GM12878 (cell line): Measurements from ENCODE around the gene OTUB1. TPM values are rescaled to one million over a fixed set of nuclear protein-coding genes. Genes with fewer than 3 reads are reported as not detected.

Experiments used
- ASH2L ChIP-seq: fragments of 300-600, 200-600 bp; sonication (generic); IDR thresholded peaks from 2 replicates; pipeline ENCODE4 v1.6.1; 2017; ENCODE audit warnings: low read depth, mild to moderate bottlenecking, borderline replicate concordance
- BRCA1 ChIP-seq: IDR thresholded peaks from 2 replicates; pipeline ENCODE4 v1.6.1; 2011; ENCODE audit warnings: low read depth, low read length, improper control_type of control experiment
- CBFB ChIP-seq: IDR thresholded peaks from 2 replicates; pipeline ENCODE4 v1.6.1; 2016; ENCODE audit warnings: antibody characterized with exemption, low read depth
- CBX5 ChIP-seq: sonication (generic); IDR thresholded peaks from 2 replicates; pipeline ENCODE4 v1.6.1; 2016; ENCODE audit warnings: low read depth, moderate library complexity, mild to moderate bottlenecking, inconsistent platforms
- CEBPB ChIP-seq, 2 experiments: fragments of 150-350 bp in 1 of 2; IDR thresholded peaks; 2 replicates each; pipeline ENCODE4 v1.6.1; 2012 to 2014; ENCODE audit warnings: low read depth in 2 of 2, low read length in 2 of 2, borderline replicate concordance in 1 of 2, inconsistent platforms in 1 of 2
- DPF2 ChIP-seq: fragments of 450-650 bp; IDR thresholded peaks from 2 replicates; pipeline ENCODE4 v1.6.1; 2017; ENCODE audit warnings: mild to moderate bottlenecking
- GATAD2B ChIP-seq: fragments of 450-650 bp; conservative IDR thresholded peaks from 2 replicates; pipeline ENCODE4 v1.6.1; 2017; ENCODE audit warnings: low read depth, mild to moderate bottlenecking, moderate library complexity
- HDAC2 ChIP-seq: fragments of 200-600 bp; sonication (generic); IDR thresholded peaks from 2 replicates; pipeline ENCODE4 v1.6.1; 2017
- KDM1A ChIP-seq: fragments of 200-600 bp; sonication (generic); IDR thresholded peaks from 2 replicates; pipeline ENCODE4 v1.6.1; 2016; ENCODE audit warnings: borderline replicate concordance
- MYC ChIP-seq: IDR thresholded peaks from 2 replicates; pipeline ENCODE4 v1.6.1; 2011; ENCODE audit warnings: mild to moderate bottlenecking, low read length, moderate library complexity, inconsistent platforms; ENCODE audit not compliant: insufficient read depth, insufficient replicate concordance, insufficient read length, severe bottlenecking
- NR2F1 ChIP-seq: fragments of 450-650 bp; conservative IDR thresholded peaks from 2 replicates; pipeline ENCODE4 v1.6.1; 2017; ENCODE audit warnings: mild to moderate bottlenecking
- PAX8 ChIP-seq: fragments of 450-650 bp; IDR thresholded peaks from 2 replicates; pipeline ENCODE4 v1.6.1; 2017; ENCODE audit warnings: mild to moderate bottlenecking, moderate library complexity
- RAD51 ChIP-seq: fragments of 450-650 bp; IDR thresholded peaks from 2 replicates; pipeline ENCODE4 v1.6.1; 2016; ENCODE audit warnings: moderate library complexity, mild to moderate bottlenecking, inconsistent platforms
- RUNX3 ChIP-seq: IDR thresholded peaks from 2 replicates; pipeline ENCODE4 v1.6.1; 2012; ENCODE audit warnings: low read length, inconsistent platforms
- SREBF1 ChIP-seq: IDR thresholded peaks from 2 replicates; pipeline ENCODE4 v1.6.1; 2012; ENCODE audit warnings: mild to moderate bottlenecking, low read length
- SUPT20H ChIP-seq: IDR thresholded peaks from 2 replicates; pipeline ENCODE4 v1.6.1; 2011; ENCODE audit warnings: low read depth, mild to moderate bottlenecking, low read length, moderate library complexity, borderline replicate concordance; ENCODE audit not compliant: control insufficient read depth
- TAF1 ChIP-seq: IDR thresholded peaks from 2 replicates; pipeline ENCODE4 v1.6.1; 2011; ENCODE audit warnings: mild to moderate bottlenecking, low read depth, low read length, borderline replicate concordance
- TBL1XR1 ChIP-seq: IDR thresholded peaks from 2 replicates; pipeline ENCODE4 v1.6.1; 2012; ENCODE audit warnings: low read depth, low read length, improper control_type of control experiment
- WRNIP1 ChIP-seq: IDR thresholded peaks from 2 replicates; pipeline ENCODE4 v1.6.1; 2011; ENCODE audit warnings: low read depth, low read length, improper control_type of control experiment, borderline replicate concordance
- YY1 ChIP-seq: IDR thresholded peaks from 2 replicates; pipeline ENCODE4 v1.6.1; 2011; ENCODE audit warnings: low read depth, mild to moderate bottlenecking, low read length
- ZNF24 ChIP-seq: fragments of 450-650 bp; IDR thresholded peaks from 2 replicates; pipeline ENCODE4 v1.6.1; 2017; ENCODE audit warnings: antibody characterized with exemption, mild to moderate bottlenecking
- ZNF687 ChIP-seq: fragments of 450-650 bp; IDR thresholded peaks from 2 replicates; pipeline ENCODE4 v1.6.1; 2017; ENCODE audit warnings: mild to moderate bottlenecking, moderate library complexity
- polyA plus RNA-seq, 11 experiments: library from polyadenylated mRNA; depleted of rRNA in 4 of 11; unstranded in 6 of 11; stranded (reverse) in 5 of 11; fragments of >200 nt; fragmentation: Nextera tagmentation in 4 of 11; fragmentation: Illumina TruSeq in 1 of 11; extraction: Ambion mirVana in 4 of 11; extraction: Trizol in 1 of 11; gene quantifications; 1 replicate in 1 of 11; 2 replicates in 10 of 11; pipeline versions ENCODE4 v1.2.1 to v1.2.3, GENCODE V29; 2011 to 2016; ENCODE audit warnings: inconsistent platforms in 2 of 11, missing spikeins in 2 of 11, low read depth in 1 of 11
- total RNA-seq, 4 experiments: library from RNA; depleted of rRNA in 3 of 4; stranded (reverse); fragments of >200 nt in 3 of 4; fragmentation: Illumina TruSeq in 1 of 4; extraction: Trizol in 1 of 4; gene quantifications; 2 replicates each; pipeline versions ENCODE4 v1.2.1 to v1.2.3, GENCODE V29; 2013 to 2021
- TF ChIP-seq, protein P1 (sequence below): fragments of 450-650 bp; IDR thresholded peaks from 2 replicates; pipeline ENCODE4 v1.6.1; 2016; ENCODE audit warnings: mild to moderate bottlenecking, moderate library complexity, borderline replicate concordance

The OTUB1 gene
- total and polyA plus RNA-seq, 10 of the 15 experiments (the other 5 are each of a cell fraction or from before 2014, with no cell fraction given): 49.6 to 225 (median 131) TPM

- TF ChIP-seq, protein P1, sequence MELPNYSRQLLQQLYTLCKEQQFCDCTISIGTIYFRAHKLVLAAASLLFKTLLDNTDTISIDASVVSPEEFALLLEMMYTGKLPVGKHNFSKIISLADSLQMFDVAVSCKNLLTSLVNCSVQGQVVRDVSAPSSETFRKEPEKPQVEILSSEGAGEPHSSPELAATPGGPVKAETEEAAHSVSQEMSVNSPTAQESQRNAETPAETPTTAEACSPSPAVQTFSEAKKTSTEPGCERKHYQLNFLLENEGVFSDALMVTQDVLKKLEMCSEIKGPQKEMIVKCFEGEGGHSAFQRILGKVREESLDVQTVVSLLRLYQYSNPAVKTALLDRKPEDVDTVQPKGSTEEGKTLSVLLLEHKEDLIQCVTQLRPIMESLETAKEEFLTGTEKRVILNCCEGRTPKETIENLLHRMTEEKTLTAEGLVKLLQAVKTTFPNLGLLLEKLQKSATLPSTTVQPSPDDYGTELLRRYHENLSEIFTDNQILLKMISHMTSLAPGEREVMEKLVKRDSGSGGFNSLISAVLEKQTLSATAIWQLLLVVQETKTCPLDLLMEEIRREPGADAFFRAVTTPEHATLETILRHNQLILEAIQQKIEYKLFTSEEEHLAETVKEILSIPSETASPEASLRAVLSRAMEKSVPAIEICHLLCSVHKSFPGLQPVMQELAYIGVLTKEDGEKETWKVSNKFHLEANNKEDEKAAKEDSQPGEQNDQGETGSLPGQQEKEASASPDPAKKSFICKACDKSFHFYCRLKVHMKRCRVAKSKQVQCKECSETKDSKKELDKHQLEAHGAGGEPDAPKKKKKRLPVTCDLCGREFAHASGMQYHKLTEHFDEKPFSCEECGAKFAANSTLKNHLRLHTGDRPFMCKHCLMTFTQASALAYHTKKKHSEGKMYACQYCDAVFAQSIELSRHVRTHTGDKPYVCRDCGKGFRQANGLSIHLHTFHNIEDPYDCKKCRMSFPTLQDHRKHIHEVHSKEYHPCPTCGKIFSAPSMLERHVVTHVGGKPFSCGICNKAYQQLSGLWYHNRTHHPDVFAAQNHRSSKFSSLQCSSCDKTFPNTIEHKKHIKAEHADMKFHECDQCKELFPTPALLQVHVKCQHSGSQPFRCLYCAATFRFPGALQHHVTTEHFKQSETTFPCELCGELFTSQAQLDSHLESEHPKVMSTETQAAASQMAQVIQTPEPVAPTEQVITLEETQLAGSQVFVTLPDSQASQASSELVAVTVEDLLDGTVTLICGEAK: peak; percentile 92
- TF ChIP-seq ASH2L (no peak), CBFB (peak; percentile 73; the same call in 1 of the 2 replicates), KDM1A (no peak), SUPT20H (no peak), YY1 (peak; percentile 98), DPF2 (peak; percentile 59), SREBF1 (no peak), BRCA1 (0 out of 2 replicates have a peak, but pooled peaks have one; percentile 25), CEBPB (IDR thresholded peaks at IDR 0.05; ENCODE audit: borderline replicate concordance in 1 of 2, low read depth in 2 of 2, low read length in 2 of 2) (peak in 1 of 2 experiments; percentile 50; a peak in 1 of 4 replicates), RAD51 (no peak), GATAD2B (peak; percentile 96), PAX8 (no peak), CBX5 (no peak), ZNF687 (0 out of 2 replicates have a peak, but pooled peaks have one; percentile 17), HDAC2 (no peak), ZNF24 (no peak), TAF1 (peak; percentile 87), MYC (peak; percentile 63), TBL1XR1 (no peak), WRNIP1 (no peak), RUNX3 (0 out of 2 replicates have a peak, but pooled peaks have one; percentile 48), NR2F1 (peak; percentile 93)
These were observed 11.7 kb upstream of the OTUB1 start, which contains the start of gene COX8A (continued) for GRCh38 chr11:63974259-63975143.
